Stimulated activated CD4-positive, alpha-beta T cell treated with anti-CD3 and anti-CD28 coated beads, Interleukin-12 subunit alpha, Interleukin-12 subunit beta, amount 100 ng/mL, for 4 hours (primary cell): Measurements from ENCODE around the gene LZIC.
A peak's percentile ranks its signal among the peaks of the same experiment; 100 is the strongest.
"Not testable (repeated sequence)": the region's sequence is repeated elsewhere in the genome, so short reads cannot be mapped to it uniquely, and the experiment has no call there.

Source experiments
- DNase-seq: peaks from one replicate; pipeline ENCODE4 v3.0.0-alpha.2; 2020

LZIC gene

DNA sequence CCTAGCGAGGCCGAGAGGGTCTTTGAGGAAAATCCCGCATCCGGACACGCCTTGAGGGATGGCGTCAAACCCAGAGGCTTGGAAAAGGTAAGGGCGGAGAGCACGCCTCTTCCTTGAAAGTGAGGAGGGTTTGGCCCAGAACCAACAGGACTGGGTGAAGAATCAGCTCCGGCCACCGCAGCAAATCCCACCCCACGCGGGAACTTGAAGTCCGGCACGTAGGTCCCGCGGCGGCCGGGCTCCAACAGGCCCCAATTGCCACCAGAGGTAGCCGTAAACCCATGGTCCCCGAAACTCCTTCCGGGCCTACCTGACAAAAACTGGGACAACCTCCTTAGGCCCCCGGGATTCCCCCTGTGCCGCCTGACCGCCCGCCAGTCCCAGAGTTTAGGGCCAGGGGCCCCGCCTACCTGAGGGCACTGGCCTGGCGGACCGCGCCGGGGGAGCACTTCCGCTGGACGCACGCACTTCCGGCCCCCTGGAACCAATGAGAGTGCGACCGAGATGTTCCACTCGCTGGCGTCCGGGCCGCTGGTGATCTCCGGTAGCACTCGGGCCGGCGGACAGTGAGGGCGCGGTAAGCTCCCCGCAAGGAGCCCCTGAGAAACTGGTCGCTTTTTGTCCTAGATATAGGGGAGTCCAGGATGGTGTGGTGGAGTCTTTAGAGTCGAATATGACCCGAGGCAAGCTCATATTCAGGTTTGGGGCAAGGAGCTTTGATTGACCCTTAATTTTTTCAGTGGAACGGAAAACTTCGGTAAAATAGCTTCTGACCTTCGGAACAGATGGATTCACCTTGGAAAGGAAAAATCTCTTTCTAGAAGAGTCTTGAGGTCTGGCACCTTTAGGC lies at the start of gene LZIC, which contains the start of gene NMNAT1:
LZIC (minus strand) TSS at position 453 of the 850 bp plus-strand sequence. CDS start 6,772 bp downstream, outside the sequence.
NMNAT1 (plus strand) TSS at position 537 of the 850 bp plus-strand sequence. CDS start 28,599 bp downstream, outside the sequence.
- peak; percentile 85 for DNase-seq

DNA sequence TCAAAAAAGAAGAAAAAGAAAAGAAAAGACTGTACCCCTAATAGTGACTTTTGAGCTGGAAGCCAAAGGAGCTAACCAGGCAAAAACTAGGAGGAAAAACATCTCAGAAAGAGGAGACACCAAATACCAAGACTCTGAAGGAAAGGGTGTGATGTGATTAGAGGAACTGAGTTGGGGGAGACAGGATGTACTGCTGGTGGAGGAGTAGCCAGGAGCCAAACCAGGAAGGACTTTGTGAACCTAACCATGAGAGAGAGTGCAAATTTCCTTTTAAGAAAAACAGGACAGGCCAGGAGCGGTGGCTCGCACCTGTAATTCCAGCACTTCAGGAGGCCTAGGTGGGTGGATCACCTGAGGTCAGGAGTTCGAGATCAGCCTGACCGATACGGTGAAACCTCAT lies 49.7 kb upstream of the LZIC start:
- no peak for DNase-seq

DNA sequence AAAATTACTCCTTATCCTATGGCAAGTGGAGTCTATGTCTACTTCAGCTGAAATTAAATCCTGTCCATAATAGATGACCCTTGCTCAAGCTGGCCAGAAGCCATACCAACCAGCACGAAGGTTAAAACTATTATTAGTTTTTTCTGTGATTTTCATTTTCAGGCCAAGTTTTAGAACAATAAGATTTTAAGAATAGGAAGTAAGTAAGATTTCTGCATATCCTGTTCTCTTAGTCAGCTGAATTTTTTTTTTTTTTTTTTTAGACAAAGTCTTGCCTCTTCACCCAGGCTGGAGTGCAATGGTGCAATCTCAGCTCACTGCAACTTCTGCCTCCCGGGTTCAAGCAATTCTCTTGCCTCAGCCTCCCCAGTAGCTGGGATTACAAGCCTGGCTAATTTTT lies 47.8 kb upstream of the LZIC start:
- no peak for DNase-seq

DNA sequence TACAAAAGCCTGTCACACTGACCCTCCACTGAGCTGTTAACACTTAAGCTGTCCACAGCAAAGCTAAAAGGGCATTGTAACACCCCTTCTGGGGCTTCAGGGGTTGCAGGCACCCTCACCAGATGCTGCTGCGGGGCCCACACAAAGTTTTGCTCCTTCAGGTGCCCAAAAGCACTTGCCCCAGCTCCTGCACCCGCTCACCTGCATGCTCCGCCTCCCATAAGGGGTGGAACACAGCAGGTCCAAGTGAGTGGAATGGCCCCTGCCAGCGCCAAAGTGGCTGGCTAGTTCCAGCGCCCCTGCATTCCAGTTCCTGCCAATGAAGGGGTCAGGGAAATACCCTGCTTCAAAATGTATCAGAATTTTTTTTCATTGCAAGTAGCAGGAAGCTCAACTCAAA lies 46.6 kb upstream of the LZIC start:
- DNase-seq, result no peak

DNA sequence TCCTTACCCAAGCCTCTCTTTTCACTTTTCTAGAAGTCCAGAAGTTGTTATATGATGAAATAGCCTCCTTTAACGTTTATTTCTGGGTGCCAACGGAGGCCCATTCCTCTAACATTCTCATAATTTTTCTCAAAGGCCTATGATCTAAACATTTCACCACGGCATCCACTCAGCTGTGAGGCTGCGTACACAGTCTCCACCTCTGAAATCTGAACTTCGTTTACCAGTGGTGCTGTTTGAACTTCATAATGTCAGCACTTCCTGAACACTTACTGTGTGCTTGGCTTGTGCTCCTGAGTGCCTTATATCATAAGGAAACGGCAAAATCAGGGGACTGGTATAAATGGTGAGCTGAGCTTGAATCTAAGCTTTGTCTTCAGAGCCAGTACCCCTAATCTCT lies 41.8 kb upstream of the LZIC start:
- DNase-seq, result no peak

DNA sequence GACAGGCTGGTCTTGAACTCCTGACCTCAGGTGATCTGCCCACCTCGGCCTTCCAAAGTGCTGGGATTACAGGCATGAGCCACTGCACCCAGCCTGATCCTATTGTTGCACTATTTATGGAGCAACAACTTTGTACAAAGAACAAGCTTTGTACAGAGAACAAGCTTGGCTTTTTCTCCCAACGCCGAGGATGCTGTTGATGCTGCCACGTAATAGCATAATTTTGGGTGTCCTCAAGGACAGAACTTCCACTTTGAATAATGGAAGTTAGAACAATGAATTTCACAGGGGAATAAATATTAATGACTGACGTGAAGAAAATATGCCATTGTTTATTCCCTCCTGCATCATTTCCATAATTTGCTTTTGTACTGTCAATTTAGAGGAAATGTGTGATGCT lies 41.1 kb upstream of the LZIC start:
- DNase-seq, result no peak

DNA sequence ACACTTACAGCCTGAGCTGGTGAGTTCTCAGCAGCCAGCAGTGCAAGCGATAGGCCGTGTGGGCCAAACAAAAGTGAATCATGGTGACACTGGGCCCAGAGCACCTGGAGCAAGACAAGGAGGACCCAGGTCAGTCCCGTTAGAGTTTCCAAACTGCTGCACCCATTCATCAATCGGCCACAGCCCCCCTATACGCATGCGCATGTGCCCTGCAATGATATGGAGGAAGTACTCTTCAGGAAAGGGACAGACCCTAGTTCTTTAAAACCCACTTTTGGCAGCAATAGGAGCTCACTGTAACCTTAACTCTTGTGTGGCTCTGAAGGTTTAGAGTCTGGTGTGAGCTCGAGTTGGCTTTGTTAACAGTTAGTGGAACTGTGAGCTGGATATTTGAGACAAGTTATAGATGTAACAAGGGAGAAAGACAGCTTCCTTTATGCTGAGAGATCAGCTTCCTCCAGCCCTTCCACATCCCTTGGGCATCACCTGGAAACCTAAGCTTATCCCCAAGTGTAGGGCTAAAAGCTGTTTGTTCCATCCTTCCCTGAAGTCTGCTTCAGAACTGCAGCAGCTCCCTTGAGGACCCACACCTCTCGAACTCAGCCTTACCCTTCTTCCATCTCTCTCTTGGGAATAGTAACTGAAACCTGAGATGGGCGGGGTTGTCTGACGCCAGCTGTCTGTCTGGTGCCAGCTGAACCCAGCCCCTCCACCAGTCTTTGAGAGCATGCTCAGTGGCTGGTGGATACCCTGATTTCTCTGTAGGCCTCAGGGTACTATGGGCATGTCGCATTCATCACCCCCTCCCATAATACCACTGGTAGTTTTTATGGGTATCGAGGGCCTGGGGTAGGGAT lies 17.7 kb upstream of the LZIC start:
- DNase-seq, result no peak

DNA sequence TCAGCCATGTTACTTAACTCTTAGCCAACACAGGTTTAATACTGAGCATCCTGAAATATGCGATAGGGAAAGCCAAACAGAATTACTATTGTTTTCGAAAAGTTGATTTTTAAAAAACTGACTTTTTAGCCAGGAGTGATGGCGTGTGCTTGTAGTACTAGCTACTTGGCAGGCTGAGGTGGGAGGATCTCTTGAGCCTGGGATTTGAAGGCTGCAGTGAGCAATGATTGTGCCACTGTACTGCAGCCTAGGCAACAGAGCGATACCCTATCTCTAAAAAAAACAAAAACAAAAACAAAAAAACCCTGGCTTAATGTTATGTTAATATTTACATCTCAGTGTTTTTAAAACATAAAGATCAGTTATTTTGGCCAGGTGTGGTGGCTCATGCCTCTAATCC lies 16.8 kb upstream of the LZIC start:
- no peak for DNase-seq

DNA sequence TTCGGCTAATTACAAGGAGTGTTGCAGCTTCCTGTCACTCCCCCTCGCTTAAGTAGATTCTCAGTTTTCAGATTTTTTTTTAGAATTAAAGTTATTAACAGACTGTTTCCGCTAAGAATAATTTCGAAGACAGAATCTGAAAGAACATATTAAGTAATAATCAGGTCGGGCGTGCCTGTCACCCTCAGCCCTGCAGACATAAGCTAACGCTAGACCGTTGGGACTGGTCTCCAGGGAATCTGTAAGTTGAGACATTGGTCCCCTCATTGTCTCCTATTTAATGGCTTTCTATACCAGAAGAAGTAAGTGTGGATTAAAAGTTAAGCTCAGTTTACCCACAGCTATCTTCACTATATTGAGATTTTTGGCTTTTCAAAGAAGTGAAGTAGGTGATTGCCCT lies 14.5 kb upstream of the LZIC start:
- DNase-seq, result no peak

DNA sequence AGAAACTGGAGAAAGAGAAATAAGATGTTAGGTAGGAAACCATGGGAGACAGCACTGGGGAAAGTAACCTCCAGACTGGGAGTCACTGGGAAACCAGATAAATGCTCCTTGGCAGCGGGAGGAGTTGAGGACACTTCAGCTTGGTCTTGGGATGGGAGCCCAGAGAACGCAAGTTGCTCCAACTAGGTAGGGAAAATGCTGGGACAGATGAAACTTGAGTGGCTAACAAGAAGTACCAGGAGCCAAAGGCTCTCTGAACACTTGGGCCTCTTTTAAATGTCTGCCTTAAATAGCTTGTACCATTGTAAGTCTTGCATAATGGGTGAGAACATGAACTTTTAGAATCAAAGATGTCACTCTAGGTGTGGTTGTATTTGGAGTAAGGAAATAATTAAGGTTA lies 3.1 kb upstream of the LZIC start:
- no peak for DNase-seq

DNA sequence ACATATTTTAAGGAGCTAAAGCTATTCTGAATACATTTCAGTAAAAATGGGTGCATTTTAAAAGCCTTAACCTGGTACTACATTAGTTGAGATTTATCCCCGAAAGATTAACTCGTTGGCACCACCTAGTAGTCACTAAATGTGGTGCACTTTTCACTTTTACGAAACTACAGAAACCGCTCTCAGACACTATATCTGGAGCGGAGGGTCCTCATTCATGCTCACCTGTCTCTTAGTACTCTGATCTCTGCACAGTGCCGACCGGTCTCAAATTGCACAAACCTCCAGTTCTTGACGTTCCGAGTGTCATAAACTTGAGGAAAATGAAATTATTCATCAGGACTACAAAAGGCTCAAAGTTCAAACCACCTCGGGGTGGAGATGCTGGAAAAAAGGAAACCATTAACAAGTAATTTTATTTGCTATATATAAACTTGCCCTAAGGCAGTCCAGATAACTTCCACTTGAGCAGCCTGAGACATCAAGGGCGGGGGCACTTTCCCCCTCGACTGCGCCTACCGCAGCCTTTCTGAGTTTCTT lies 722 bp downstream of the LZIC start:
- no peak for DNase-seq

DNA sequence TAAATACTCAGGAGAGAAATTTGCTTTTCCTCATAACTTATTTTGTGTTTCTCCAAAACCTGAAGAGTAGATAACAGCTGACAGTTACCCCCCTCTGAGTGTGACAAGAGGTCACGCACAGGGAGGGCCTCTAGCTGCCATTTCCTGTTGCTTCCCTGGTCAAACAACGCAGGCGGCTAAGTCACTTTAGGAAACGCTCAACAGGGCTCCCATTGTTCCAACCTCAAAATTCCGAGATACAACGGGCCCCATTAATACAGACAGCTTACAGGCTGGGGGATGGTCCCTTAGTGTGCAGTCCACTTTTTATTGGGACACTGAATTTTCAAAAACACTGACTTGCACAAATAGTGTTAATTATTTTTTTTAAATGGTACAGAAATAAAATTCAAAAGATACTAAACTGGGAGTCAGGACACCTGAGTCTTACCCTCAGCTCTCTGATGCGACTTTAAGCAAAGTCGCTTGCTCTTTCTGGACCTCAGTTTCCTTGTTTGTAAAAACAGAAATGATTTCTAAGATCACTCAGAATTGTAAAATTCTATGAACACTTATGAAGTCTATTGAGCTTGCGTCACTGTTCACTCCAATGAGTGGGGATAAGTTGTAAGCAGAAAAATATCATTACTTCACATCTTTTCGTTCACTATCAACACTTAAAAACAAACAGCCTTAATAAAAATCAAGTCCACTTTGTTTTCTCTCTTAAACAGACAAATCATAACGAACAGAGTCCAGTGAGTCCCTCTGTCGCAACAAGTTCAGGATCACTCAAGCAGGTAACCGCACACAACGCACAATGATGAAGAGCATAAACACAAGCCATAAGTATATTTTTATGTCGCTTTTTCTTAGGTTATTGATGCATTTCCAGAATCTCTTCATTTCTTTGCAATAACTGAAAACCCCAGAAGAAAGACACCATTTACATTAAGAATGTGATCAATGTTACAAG lies 13.5 kb downstream of the LZIC start:
- DNase-seq, result no peak

DNA sequence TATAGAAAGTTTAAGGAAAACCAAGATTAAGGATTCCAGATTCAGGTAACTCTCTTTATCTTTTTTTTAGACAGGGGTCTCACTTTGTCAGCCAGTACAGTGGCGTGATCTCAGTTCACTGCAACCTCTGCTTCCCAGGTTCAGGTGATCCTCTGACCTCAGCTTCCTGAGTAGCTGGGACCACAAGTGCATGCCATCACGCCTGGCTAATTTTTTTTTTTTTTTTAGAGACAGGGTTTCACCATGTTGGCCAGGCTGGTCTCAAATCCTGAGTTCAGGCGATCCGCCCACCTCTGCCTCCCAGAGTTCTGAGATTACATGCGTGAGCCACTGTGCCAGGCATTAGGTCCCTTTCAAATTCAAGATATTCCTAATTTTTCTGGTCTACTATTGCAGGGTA lies 15.9 kb downstream of the LZIC start:
- no peak for DNase-seq

DNA sequence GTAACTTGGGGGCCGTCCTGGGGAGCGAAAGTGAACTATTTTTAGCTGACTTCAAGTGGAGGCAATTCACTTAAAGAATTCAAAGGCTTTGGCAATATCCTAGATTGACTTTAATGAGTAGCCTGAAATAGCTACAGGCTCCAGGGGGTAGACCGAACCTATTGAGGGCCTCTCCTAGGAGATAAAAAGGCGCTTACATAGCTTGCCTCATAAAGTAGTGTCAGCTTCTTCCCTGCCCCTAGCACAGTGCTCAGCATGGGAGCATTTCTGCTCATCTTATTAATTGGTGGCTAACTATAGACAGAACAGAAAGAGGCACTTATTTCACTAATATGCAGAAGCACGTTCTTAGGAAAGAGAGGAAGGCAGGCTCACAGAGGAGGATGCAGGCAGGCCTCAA lies 20.8 kb downstream of the LZIC start:
- DNase-seq, result no peak

DNA sequence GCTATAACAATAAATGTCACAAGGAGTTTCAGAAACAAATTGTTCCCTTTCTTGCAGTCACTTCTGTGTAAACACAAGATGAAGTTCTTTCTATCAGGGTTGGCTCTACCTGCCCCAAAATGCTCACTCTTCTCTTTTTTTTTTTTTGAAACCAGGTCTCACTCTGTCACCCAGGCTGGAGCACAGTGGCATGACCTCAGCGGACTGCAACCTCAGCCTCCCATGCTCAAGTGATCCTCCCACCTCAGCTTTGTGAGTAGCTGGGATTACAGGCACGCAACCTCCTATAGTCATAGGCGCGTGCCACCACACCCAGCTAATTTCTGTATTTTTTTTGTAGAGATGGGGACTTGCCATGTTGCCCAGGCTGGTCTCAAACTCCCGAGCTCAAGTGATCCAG lies 22.6 kb downstream of the LZIC start:
- no peak for DNase-seq

DNA sequence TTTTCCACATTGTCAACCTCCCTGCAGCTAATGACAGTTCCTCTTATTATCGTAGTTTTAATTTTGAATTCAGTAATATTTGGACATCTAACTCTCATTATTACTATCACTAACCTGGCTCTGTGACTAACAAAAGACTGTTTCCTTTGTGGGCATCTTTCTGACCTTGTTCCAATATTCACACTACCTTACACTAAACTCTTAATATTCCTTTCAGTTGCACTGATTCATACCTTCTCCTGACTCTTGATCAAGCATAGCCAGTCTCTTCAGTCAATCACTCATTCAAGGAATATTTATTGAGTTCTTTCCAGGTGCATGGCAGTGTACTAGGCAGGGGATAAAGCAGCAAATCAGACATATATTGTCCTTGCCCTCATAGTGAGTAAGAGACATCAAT lies 25.3 kb downstream of the LZIC start:
- DNase-seq, result no peak

DNA sequence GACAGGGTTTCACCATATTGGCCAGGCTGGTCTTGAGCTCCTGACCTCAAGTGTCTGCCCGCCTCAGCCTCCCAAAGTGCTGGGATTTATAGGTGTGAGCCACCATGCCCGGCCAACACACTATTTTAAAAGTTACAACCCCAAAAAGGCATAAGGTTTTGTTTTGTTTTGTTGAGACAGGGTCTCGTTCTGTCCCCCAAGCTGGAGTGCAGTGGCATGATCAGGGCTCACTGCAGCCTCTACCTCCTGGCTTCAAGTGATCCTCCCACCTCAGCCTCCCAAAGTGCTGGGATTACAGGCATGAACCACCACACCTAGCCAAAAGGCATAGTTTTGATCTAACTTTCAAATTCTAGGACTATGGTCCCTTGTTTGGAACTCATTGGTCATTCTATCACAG lies 25.7 kb downstream of the LZIC start:
- DNase-seq, result not testable (repeated sequence)

DNA sequence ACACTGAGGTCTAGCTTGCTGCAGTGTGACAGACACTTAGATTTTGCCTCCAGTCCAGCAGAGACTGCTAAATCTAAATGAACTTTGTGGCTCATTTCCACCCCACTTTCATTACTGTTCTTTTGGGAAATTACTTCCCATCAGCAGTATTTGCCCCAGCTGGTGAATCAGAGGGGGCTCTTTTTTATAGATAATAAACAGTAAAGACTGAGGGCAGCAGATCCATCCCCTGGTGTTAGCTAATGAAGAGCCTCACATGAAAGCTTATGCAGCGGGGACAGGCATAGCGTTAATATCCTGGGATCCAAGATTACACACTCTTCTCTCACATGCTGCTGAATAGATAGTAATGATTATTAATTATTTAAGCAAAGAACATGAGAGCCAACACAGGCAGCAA lies 26.7 kb downstream of the LZIC start:
- DNase-seq, result no peak

DNA sequence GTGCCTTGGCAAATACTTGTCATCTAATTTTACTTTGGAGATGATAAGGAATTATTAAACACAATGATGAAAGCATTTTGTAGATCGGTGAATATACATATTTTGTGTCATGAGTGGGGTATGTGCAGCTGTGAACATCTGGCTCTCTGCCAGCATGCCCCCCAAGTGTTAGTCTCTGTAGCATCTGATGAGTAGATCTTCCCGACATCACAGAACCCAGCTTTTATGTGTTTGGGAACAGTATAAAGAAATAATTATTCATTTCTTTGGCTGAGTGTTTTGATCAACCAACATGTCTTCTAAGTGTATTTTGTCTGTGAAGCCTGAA lies 28.6 kb downstream of the LZIC start:
- DNase-seq, result no peak

DNA sequence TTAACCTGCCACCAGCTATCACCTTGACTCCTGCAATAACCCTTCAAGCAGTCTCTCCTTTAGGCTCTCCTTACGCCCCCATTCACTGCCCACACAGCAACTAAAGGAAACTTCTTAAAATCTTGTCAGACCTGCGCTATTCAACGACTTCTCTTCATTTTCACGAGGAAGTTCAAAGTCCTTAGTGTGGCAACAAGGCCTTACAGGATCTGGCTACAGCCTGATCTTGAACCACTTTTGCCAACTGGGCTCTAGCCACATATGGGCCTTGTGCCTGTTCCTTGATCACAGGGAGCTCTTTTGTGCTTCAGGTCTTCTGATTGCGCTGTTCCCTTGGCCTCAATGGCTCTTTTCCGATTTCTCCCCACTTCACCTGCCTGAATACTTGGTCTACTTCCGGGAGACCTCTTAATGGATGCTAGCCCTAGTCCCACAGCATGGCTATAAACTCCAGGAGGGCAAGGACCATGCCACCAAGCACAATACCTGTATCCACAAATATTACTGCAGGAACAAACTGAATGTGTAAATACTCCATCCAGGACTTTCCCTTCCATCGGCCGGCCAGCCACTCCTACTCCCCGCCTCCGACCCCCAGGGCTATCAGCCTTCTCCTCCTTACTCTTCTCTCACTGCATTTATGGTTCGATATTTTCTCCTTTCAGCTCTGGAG lies 30.8 kb downstream of the LZIC start:
- DNase-seq, result no peak

DNA sequence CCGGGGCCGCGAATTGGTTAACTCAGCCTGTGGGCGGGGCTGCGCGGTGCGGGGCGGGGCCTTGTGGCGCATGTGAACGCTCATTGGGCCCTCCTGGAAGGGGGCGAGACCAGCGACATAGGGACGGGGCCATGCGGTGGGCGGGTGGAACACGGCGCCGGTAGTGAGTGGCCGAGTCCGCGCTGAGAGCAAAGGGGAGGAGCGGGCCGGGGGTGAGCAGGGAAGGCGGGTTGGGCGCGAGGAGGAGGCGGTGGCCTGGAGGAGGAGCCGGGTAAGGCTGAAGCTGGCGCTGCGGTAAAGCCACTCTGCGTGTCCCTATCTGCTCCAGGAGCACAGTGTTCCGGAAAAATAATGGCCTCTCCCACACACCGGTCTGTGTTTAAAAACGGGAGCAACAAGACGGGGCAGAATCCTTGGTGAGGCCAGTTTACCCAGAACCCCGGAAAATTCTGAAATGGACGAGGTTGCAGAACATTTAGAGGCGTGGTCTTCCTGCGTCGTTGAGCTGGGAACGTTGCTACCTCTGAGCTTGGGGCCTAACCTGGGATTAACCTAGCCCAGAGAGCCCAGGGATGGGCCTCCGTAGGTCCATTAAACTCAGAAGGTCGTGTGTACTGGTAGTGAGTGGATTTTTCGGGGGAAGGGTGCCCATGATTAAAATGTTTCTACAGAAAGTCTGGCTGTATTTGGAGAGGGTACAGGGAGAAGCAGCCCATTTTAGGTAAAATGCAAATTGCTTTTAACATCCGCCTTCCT lies 32.6 kb downstream of the LZIC start:
- DNase-seq, result peak; percentile 100
